ENCODE results near the gene HOXB4.

HOXB4 gene

GRCh38 chr17:48571024-48571818, 6.9 kb downstream of the HOXB4 start:
- no peak for DNase-seq

- no peak for DNase-seq
These were observed 7.7 kb downstream of the HOXB4 start for GRCh38 chr17:48570325-48571023.

GRCh38 chr17:48569674-48570324, 8.4 kb downstream of the HOXB4 start:
- DNase-seq: no peak

- no peak for DNase-seq
These were observed 8.9 kb downstream of the HOXB4 start for GRCh38 chr17:48569240-48569582.

- no peak for DNase-seq
These were observed 9.5 kb downstream of the HOXB4 start for GRCh38 chr17:48568499-48569239.

- DNase-seq: no peak
These were observed 10.3 kb downstream of the HOXB4 start for GRCh38 chr17:48567646-48568354.

GRCh38 chr17:48567209-48567608, 10.9 kb downstream of the HOXB4 start:
- DNase-seq: no peak

- no peak for DNase-seq
These were observed 11.4 kb downstream of the HOXB4 start for GRCh38 chr17:48566717-48567116.

- DNase-seq: no peak
These were observed 12.0 kb downstream of the HOXB4 start for GRCh38 chr17:48565925-48566710.

GRCh38 chr17:48565022-48565554, 13.1 kb downstream of the HOXB4 start:
- peak in 1 of 2 experiments; percentile 74 for DNase-seq

- no peak for DNase-seq
These were observed 13.7 kb downstream of the HOXB4 start for GRCh38 chr17:48564188-48565021.

GRCh38 chr17:48563867-48564187, 14.3 kb downstream of the HOXB4 start:
- DNase-seq: no peak

- no peak for DNase-seq
These were observed 14.7 kb downstream of the HOXB4 start for GRCh38 chr17:48563385-48563838.

- no peak for DNase-seq
These were observed 15.2 kb downstream of the HOXB4 start for GRCh38 chr17:48562934-48563333.

GRCh38 chr17:48561884-48562810, 16.0 kb downstream of the HOXB4 start:
- no peak for DNase-seq

- no peak for DNase-seq
These were observed 18.0 kb downstream of the HOXB4 start for GRCh38 chr17:48559840-48560817.

- no peak for DNase-seq
These were observed 18.9 kb downstream of the HOXB4 start for GRCh38 chr17:48559122-48559839.

- DNase-seq: no peak
These were observed 19.4 kb downstream of the HOXB4 start for GRCh38 chr17:48558831-48559121.
